Panc1 (cell line): ENCODE data around the gene ABCA6. TPM values are rescaled to one million over a fixed set of nuclear protein-coding genes. Genes with fewer than 3 reads are reported as not detected.

Source experiments
- ATAC-seq: fragments of 200-7000 bp; cut with Tn5 transposase; 2 replicates; pipeline ENCODE4 v1.9.1; 2020; ENCODE audit warnings: mild to moderate bottlenecking, moderate library complexity
- BruUV-seq: library from RNA; stranded (reverse); fragments of 400-500 nt; replicated peaks from 2 replicates; lab custom pipeline; 2021; lab: Mats Ljungman, UMichigan
- CTCF ChIA-PET: fragments of 300-600 bp; sonication (Branson Sonifier 250); formaldehyde crosslinking; loops from one replicate; lab custom pipeline; 2022; ENCODE audit warnings: antibody characterized with exemption; lab: Charles Lee
- POLR2A ChIA-PET: fragments of 300-600 bp; sonication (Branson Sonifier 250); formaldehyde crosslinking; loops from one replicate; lab custom pipeline; 2022; ENCODE audit warnings: antibody characterized with exemption; lab: Charles Lee
- DNase-seq: peaks from one replicate; pipeline ENCODE4 v3.0.0-alpha.2; 2010; ENCODE audit warnings: low read depth, low spot score
- H3K27ac ChIP-seq: 2 replicates; pipeline ENCODE4 v1.5.1; 2011; ENCODE audit warnings: mild to moderate bottlenecking, low read length, inconsistent platforms
- H3K27me3 ChIP-seq: fragments of 200-500 bp; sonication (Bioruptor generic); 2 replicates; pipeline ENCODE4 v1.6.0; 2014; ENCODE audit warnings: low read length, inconsistent platforms; ENCODE audit not compliant: control insufficient read depth, insufficient read depth
- H3K36me3 ChIP-seq: fragments of 200-500 bp; sonication (Bioruptor generic); 2 replicates; pipeline ENCODE4 v1.5.1; 2014; ENCODE audit warnings: inconsistent platforms, mild to moderate bottlenecking, low read length, moderate library complexity; ENCODE audit not compliant: control insufficient read depth, insufficient read depth
- H3K4me1 ChIP-seq: 2 replicates; pipeline ENCODE4 v1.5.1; 2011; ENCODE audit warnings: inconsistent platforms, mild to moderate bottlenecking, low read length, moderate library complexity; ENCODE audit not compliant: control insufficient read depth, insufficient read depth
- H3K4me3 ChIP-seq, 2 experiments: 2 replicates each; pipeline ENCODE4 v1.5.1; 2011 to 2012; ENCODE audit warnings: low read depth in 2 of 2, low read length in 2 of 2, mild to moderate bottlenecking in 2 of 2, inconsistent platforms in 1 of 2, moderate library complexity in 1 of 2
- H3K9me3 ChIP-seq: fragments of 200-500 bp; sonication (Bioruptor generic); 2 replicates; pipeline ENCODE4 v1.5.1; 2014; ENCODE audit warnings: low read depth, mild to moderate bottlenecking, inconsistent platforms, low read length, moderate library complexity; ENCODE audit not compliant: control insufficient read depth, insufficient read depth
- CTCF ChIP-seq: fragments of 450-650 bp; IDR thresholded peaks from 2 replicates; pipeline ENCODE4 v1.5.1; 2017; ENCODE audit warnings: mild to moderate bottlenecking
- POLR2AphosphoS5 ChIP-seq: IDR thresholded peaks from 2 replicates; pipeline ENCODE4 v1.6.1; 2012; ENCODE audit warnings: mild to moderate bottlenecking, low read depth, low read length, moderate library complexity
- REST ChIP-seq, 2 experiments: IDR thresholded peaks; 2 replicates each; pipeline ENCODE4 v1.6.1; 2011 to 2012; ENCODE audit warnings: low read depth in 2 of 2, control low read depth in 1 of 2, low read length in 1 of 2, mild to moderate bottlenecking in 1 of 2, moderate library complexity in 1 of 2; ENCODE audit not compliant: insufficient read depth in 1 of 2
- SIN3A ChIP-seq: IDR thresholded peaks from 2 replicates; pipeline ENCODE4 v1.6.1; 2012; ENCODE audit warnings: low read depth, mild to moderate bottlenecking, low read length, moderate library complexity, borderline replicate concordance; ENCODE audit not compliant: insufficient read depth
- TCF7L2 ChIP-seq: IDR thresholded peaks from 2 replicates; pipeline ENCODE4 v1.6.1; 2011; ENCODE audit warnings: mild to moderate bottlenecking, low read depth, low read length, inconsistent platforms
- in situ Hi-C: cut with HindIII; loops from 2 replicates; pipeline ENCODE4 v1.10.0; 2016; ENCODE audit warnings: low sequenced_read_pairs, low pct_unique_long_range_greater_than_20kb
- intact Hi-C: fragments of 100-400 bp; cut with micrococcal nuclease; formaldehyde crosslinking; loops from one replicate; pipeline ENCODE4 v1.10.0; 2022; ENCODE audit not compliant: unreplicated experiment
- total RNA-seq: library from RNA; stranded (reverse); gene quantifications from one replicate; pipeline ENCODE4 v1.2.1, GENCODE V29; 2021; ENCODE audit not compliant: unreplicated experiment

Gene ABCA6
- total RNA-seq, 1 experiment from 2014 or later: 0.46 TPM

DNA sequence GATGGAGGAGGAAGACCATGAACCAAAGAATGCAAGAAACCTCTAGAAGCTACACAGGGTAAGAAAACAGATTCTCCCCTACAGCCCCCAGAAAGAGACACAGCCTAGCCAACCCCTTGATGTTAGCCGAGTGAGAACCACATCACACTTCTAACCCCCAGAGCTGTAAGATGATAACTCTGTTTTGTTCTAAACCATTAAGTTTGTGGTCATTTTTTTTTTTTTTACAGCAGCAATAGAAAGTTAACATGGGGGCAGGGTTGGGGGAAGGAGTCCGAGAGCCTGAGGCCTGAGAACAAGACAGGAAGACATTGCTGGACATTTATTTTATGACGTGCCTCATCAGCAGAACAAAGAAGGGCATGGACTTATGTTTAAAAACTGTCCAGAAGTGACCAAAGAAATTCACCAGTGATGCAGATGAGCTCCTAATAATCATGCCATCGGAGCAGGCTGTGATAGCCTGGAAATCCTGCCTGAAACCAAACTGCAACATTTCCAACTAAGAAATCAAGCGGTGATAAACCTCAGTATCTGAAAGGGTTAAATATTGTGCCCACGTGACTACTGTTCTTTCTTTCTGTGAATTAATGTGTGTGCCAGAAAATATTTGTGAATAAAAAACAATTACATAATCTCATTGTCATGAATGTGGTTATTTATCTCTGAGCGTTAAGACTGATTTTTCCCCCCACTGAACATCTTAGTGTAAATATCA, 82.1 kb downstream of the ABCA6 start:
- TF ChIP-seq REST (IDR thresholded peaks at IDR 0.05; ENCODE audit: insufficient read depth in 1 of 2, low read depth in 2 of 2, low read length in 1 of 2): no peak
- TF ChIP-seq TCF7L2: no peak
- no peak for TF ChIP-seq CTCF
- no peak for TF ChIP-seq POLR2AphosphoS5
- no peak for TF ChIP-seq SIN3A
- BruUV-seq: no TSS peak
- in situ Hi-C loops (no loop called here), intact Hi-C loops (no loop called here)
- no peak overlapping the region for H3K27ac ChIP-seq
- H3K36me3 ChIP-seq: no peaks in the 10 kb centered on the region
- DNase-seq: no peak
- no peak overlapping the region for H3K4me3 ChIP-seq
- no peaks in the 10 kb centered on the region for H3K4me1 ChIP-seq
- POLR2A ChIA-PET: no interaction called here
- CTCF ChIA-PET: no interaction called here
- no peaks in the 10 kb centered on the region for H3K27me3 ChIP-seq
- no peaks in the 10 kb centered on the region for H3K9me3 ChIP-seq
- no peak for ATAC-seq

- H3K27ac ChIP-seq: no peak overlapping the region
- ATAC-seq (no peak), DNase-seq (no peak)
- intact Hi-C loops (no loop called here), in situ Hi-C loops (no loop called here)
- no TSS peak for BruUV-seq
- POLR2A ChIA-PET: no interaction called here
- H3K36me3 ChIP-seq: no peaks in the 10 kb centered on the region
- CTCF ChIA-PET: interaction anchor here (0.6 kb wide), 1 partner anchor 331 kb away, joined by 4 read pairs; no protein-coding TSS in a partner anchor
- H3K4me3 ChIP-seq: no peak overlapping the region
- H3K9me3 ChIP-seq: no peaks in the 10 kb centered on the region
- no peaks in the 10 kb centered on the region for H3K4me1 ChIP-seq
- TF ChIP-seq CTCF (no peak; the same call in 1 of the 2 replicates), TCF7L2 (no peak), SIN3A (no peak), REST (IDR thresholded peaks at IDR 0.05; ENCODE audit: insufficient read depth in 1 of 2, low read depth in 2 of 2, low read length in 1 of 2) (no peak), POLR2AphosphoS5 (no peak)
- H3K27me3 ChIP-seq: no peaks in the 10 kb centered on the region
Measured at GRCh38 chr17:69058165-69058564, 83.5 kb downstream of the ABCA6 start.
